Stimulated activated CD4-positive, alpha-beta T cell treated with anti-CD3 and anti-CD28 coated beads, Interleukin-15, amount 100 ng/mL, for 1 hour (primary cell): ENCODE data around the gene SLC35A2.
"Not testable (repeated sequence)": the region's sequence is repeated elsewhere in the genome, so short reads cannot be mapped to it uniquely, and the experiment has no call there.

ENCODE experiments used
- DNase-seq, 2 donors: peaks; one replicate each; pipeline ENCODE4 v3.0.0-alpha.2; 2020; ENCODE audit warnings: low read depth in 1 of 2, low spot score in 1 of 2

SLC35A2 gene

DNA sequence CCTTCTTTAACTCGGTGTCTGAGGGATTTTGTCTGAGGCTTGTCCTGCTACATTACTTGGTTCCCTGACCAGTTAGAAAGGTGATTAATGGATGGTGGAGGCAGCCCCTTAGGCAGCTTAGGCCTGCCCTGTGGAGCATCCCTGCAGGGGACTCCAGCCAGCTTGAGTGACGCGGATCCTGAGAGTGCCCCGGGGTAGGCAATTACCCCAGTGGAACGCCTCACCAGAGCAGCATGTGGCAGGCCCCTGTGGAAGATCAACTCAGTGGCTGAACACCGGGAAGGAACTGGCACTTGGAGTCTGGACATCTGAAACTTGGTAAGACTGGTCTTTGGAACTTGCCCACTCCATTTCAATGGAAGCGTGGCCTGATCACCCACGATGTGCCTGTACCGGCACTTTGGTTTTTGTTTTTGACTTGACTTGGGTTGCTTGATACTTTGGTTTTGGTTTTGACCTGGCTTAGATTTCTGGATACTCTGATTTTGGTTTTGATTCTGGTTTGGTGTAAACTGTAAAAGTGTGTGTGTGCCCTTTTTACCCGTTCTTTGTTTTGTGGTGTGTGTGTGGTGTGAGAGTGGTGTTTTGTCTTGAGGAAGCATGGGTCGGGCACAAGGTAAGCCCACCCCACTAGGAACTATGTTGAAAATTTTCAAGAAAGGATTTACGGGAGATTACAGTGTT, 57.2 kb downstream of the SLC35A2 start:
- DNase-seq: not testable (repeated sequence)

- DNase-seq: not testable (repeated sequence)
Measured at GRCh38 chrX:48853494-48853893, 58.0 kb downstream of the SLC35A2 start.
